GM20000 (cell line): Measurements from ENCODE around the gene PRKN.

ENCODE experiments used
- DNase-seq: peaks from one replicate; pipeline ENCODE4 v3.0.0; 2012; ENCODE audit warnings: low spot score
- TF ChIP-seq, protein P1 (sequence below): IDR thresholded peaks from 2 replicates; pipeline ENCODE4 v1.5.1; 2012; ENCODE audit warnings: mild to moderate bottlenecking, control low read depth; ENCODE audit errors: extremely low read depth, missing control alignments

The PRKN gene

DNA sequence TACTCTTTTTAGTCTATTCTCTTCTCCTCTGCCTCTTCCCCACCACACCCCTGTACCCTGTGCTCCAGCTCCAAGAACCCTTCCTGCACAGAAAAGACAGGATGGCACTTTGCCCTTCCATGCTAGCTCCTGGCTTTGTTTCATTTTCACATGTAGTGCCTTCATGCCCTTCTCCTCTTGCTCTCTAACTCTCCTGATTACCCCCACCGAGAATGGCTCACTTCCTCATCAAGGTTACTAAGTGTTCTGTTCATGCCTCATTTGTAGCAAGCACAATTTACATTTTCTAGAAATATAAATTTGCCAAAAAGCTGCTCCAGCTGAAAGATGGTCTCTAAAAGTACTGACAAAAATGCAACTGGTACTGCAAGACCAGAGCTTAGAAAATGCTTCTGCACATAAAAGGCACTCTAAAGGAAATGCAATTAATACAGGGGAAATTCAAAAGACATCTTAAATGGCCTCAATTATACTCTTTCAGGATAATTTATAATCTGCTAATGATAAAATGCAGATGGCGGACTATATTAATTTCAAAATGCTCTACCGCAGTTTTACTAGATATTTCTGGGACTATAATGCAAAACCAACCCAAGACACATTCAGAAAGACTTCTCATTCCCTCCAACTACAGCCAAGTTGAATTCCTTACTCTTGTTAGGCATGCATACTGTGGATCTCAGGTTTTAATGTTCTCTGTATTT is 570.2 kb downstream of the PRKN start:
- no peak for DNase-seq
- TF ChIP-seq, protein P1, sequence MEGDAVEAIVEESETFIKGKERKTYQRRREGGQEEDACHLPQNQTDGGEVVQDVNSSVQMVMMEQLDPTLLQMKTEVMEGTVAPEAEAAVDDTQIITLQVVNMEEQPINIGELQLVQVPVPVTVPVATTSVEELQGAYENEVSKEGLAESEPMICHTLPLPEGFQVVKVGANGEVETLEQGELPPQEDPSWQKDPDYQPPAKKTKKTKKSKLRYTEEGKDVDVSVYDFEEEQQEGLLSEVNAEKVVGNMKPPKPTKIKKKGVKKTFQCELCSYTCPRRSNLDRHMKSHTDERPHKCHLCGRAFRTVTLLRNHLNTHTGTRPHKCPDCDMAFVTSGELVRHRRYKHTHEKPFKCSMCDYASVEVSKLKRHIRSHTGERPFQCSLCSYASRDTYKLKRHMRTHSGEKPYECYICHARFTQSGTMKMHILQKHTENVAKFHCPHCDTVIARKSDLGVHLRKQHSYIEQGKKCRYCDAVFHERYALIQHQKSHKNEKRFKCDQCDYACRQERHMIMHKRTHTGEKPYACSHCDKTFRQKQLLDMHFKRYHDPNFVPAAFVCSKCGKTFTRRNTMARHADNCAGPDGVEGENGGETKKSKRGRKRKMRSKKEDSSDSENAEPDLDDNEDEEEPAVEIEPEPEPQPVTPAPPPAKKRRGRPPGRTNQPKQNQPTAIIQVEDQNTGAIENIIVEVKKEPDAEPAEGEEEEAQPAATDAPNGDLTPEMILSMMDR, result no peak

DNA sequence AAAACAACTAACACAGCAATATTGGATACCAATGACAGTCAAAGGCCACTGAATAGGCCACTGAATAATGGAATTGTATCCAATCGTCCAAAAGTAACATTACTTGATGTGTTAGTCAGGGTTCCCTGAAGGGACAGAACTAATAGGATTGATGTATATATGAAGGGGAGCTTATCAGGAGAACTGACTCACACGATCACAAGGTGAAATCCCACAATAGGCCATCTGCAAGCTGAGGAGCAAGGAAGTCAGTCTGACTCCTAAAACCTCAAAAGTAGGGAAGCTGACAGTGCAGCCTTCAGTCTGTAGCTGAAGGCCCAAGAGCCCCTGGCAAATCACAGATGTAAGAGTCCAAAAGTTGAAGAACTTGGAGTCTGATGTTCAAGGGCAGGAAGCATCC is 571.4 kb downstream of the PRKN start:
- TF ChIP-seq, protein P1, result no peak

DNA sequence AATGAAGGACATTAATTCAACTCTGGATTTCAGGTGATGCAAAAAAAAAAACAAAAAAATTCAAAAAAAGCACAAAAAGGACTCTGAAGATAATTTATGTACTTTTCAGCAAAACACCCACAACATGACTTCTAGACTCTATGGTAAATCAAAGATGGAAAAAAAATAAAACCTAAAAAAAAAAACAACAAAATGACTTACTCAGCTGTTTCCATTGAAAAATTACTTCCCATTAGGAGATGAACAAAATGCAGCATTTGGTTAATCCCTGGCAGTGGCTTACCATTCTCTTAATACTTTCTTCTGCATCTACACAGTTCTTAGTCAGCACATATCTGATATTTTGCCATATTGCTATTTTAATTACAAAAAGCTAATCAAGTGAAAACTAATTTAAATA is 572.6 kb downstream of the PRKN start:
- DNase-seq, result no peak
- TF ChIP-seq, protein P1, result no peak

More for the DNA sequence above, 571.4 kb downstream of the PRKN start:
- no peak for DNase-seq

DNA sequence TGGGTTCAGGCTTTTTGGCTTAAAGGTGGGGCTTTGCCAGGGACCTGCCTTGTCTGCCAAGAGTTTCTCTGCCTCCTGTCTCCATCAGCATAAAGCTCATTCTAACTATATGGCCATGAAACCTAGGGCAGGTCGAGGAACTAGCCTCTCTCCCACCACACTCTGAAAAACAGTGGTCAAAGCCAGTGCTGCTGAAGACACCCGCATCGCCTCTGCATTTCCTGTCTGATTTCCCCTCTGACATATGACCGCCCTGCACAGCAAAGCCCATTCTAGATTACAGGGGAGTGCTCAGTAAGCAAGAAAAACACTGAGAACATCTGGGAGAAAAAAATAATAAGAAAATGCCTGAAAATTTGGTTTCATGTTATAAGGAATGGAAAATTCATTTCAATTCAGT is 573.6 kb downstream of the PRKN start:
- TF ChIP-seq, protein P1, result no peak
- no peak for DNase-seq

DNA sequence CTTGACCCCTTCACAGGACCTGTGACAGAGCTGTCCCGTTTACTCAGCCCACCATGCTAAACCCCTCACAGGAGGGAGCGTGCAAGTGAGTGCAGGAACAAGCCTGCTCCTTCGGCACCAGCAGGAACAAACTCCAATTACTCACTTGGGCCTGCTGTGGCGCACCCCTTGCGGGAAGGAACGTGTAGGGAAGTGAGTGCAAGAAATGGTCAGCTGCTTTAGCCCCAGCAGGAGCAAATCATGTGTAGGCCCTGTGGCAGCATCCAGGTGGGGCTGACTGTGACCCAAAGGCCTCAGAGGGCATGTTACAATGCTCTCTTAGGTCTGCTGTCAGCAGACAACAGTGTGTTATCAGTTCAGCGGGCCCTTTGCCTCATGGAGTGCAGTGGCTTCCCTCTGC is 574.4 kb downstream of the PRKN start:
- TF ChIP-seq, protein P1, result no peak
- DNase-seq, result no peak

DNA sequence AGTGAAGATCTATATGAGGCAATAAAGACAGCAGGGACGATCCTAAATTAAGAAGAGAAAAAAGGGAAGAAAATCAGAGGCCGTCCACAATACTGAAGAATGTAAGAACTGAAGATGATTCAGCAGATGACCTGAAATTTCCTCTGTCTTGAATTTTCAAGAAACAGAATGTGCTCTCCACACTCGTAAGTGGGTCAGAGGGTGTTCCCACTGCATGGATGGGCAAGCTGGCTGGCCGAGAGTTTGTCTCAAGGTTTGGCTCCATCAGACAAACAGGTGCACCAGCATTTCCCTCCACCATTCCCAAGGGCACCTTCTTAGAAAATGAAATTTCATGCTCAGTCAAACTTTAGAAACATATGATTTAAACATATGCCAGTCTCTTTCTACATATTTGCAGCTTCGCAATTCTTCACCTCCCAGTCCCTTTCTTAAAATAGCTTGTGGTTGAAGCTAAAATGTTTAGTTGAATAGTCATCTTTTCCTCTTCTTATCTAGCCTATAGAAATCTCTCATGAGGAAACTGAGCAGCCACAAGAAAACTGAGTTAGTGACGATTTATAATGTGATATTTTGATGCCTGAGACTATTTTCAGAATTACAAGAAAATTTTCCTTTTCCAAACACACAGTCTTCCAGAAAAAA is 576.4 kb downstream of the PRKN start:
- TF ChIP-seq, protein P1, result no peak

DNA sequence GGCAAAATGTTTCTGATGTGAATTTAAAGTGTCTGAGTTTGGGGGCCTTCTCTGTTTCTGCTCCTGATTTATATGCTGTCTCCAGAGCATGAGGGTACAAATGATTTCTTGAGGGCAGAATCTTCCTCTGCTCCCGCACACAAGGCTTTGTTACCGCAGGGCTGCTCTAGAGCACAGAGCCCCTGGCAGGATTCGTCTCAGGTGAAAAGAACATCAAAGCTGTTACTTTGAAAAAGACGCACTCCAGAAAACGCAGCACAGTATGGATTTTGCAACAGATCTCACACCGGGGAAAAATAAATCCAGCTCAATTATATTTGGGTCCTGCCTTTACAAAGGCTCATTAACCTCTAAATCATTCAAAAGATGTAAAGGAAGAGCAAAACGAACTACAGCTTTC is 577.3 kb downstream of the PRKN start:
- TF ChIP-seq, protein P1, result no peak
- DNase-seq, result no peak

More for the DNA sequence above, 576.4 kb downstream of the PRKN start:
- no peak for DNase-seq
